ENCODE results near the gene IFT122.

DNA sequence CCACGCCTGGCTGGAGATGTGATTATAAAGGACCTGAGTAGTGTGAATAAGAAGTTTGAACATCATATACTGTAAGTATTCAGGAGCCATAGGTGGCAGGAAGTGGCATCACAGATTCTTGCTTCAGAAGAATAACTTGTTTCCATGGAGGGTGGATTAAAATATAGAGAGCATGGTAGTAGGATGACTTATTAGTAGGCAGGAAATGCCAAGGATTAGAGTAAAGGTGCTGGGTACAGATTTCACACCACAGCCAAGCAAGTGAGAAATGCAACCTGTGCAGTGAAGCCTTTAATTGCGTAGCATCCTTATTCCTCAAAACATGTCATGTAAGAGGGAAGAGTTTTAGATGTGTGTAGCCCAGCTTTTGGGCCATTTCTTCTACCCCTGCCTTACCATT is 30.8 kb downstream of the IFT122 start:
- TF ChIP-seq, protein P1, sequence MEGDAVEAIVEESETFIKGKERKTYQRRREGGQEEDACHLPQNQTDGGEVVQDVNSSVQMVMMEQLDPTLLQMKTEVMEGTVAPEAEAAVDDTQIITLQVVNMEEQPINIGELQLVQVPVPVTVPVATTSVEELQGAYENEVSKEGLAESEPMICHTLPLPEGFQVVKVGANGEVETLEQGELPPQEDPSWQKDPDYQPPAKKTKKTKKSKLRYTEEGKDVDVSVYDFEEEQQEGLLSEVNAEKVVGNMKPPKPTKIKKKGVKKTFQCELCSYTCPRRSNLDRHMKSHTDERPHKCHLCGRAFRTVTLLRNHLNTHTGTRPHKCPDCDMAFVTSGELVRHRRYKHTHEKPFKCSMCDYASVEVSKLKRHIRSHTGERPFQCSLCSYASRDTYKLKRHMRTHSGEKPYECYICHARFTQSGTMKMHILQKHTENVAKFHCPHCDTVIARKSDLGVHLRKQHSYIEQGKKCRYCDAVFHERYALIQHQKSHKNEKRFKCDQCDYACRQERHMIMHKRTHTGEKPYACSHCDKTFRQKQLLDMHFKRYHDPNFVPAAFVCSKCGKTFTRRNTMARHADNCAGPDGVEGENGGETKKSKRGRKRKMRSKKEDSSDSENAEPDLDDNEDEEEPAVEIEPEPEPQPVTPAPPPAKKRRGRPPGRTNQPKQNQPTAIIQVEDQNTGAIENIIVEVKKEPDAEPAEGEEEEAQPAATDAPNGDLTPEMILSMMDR (IDR thresholded peaks at IDR 0.05), result no peak
- no peak for TF ChIP-seq POLR2A (IDR thresholded peaks at IDR 0.05)
